MM.1S (cell line): ENCODE measurements around the gene PLEKHA5.

ENCODE experiments used
- EZH2 ChIP-seq: fragments of 300-600 bp; sonication (generic); optimal IDR thresholded peaks from 2 replicates; pipeline ENCODE3; 2017; ENCODE audit warnings: low read depth, mild to moderate bottlenecking, antibody characterized with exemption, low read length, mixed read lengths
- EZH2phosphoT487 ChIP-seq: fragments of 300-600 bp; sonication (generic); IDR thresholded peaks from 2 replicates; pipeline ENCODE4 v1.6.1; 2018; ENCODE audit warnings: antibody characterized with exemption, low read length
- TF ChIP-seq, protein P1 (sequence below): fragments of 300-600 bp; sonication (generic); IDR thresholded peaks from 2 replicates; pipeline ENCODE4 v1.5.1; 2016; ENCODE audit warnings: antibody characterized with exemption, low read length, mixed read lengths

DNA sequence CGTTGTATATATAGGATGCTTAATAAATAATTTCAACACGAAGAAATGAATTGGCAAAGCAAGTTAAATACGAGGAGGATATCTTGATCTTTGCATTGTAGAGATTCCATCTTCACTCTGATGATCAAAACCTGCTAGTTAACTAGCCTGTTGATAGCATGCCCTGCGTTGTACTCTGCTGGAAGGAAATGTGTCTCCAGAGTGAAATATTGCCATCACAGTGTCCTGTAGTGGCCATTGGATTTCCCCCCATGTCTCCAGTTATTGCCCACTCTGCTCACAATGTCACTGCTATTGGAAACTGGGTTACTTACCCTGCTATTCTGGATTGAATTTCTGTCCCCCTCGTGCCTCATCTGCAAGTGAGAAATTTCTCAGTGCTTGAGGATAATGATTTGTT lies 109.6 kb downstream of the PLEKHA5 start:
- TF ChIP-seq, protein P1, sequence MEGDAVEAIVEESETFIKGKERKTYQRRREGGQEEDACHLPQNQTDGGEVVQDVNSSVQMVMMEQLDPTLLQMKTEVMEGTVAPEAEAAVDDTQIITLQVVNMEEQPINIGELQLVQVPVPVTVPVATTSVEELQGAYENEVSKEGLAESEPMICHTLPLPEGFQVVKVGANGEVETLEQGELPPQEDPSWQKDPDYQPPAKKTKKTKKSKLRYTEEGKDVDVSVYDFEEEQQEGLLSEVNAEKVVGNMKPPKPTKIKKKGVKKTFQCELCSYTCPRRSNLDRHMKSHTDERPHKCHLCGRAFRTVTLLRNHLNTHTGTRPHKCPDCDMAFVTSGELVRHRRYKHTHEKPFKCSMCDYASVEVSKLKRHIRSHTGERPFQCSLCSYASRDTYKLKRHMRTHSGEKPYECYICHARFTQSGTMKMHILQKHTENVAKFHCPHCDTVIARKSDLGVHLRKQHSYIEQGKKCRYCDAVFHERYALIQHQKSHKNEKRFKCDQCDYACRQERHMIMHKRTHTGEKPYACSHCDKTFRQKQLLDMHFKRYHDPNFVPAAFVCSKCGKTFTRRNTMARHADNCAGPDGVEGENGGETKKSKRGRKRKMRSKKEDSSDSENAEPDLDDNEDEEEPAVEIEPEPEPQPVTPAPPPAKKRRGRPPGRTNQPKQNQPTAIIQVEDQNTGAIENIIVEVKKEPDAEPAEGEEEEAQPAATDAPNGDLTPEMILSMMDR, result no peak
- TF ChIP-seq EZH2 (no peak), EZH2phosphoT487 (no peak)
